Measurements from ENCODE around the gene ZBTB46. TPM values are rescaled to one million over a fixed set of nuclear protein-coding genes. Genes with fewer than 3 reads are reported as not detected.

Gene ZBTB46
- total RNA-seq, 1 experiment from 2014 or later: 1.1 TPM

- no peaks in the 10 kb centered on the region for H3K9me3 ChIP-seq (ENCODE audit: low read depth, low read length, poor library complexity, severe bottlenecking)
- no peak for DNase-seq (ENCODE audit: low spot score)
- H3K36me3 ChIP-seq (ENCODE audit: insufficient read depth, low read length, poor library complexity, severe bottlenecking): peaks cover 10% of the 10 kb centered on the region
- TF ChIP-seq CTCF (conservative IDR thresholded peaks at IDR 0.05; ENCODE audit: low read depth, low read length): no peak
- no peak for TF ChIP-seq EZH2 (IDR thresholded peaks at IDR 0.05; ENCODE audit: borderline replicate concordance, low read depth, low read length, poor library complexity, severe bottlenecking)
- no peak within 1 kb of the TSS for H3K4me3 ChIP-seq (ENCODE audit: low read depth, low read length, poor library complexity, severe bottlenecking)
- ChIA-PET POLR2A (ENCODE audit: low non-redundant PET) (interaction anchor here (0.6 kb wide), 1 partner anchor 123 kb away, joined by 3 read pairs; the partner anchor contains the start of gene HELZ2), CTCF (no interaction called here)
- no peak within 1 kb of the TSS for H3K27ac ChIP-seq (ENCODE audit: low read depth, low read length, poor library complexity, severe bottlenecking)
- intact Hi-C loops (cut with micrococcal nuclease; ENCODE audit: unreplicated experiment): no loop called here
- BruUV-seq (replicated peaks): no TSS peak
- H3K4me1 ChIP-seq (ENCODE audit: insufficient read depth, low read length, poor library complexity, severe bottlenecking): peaks cover 16% of the 10 kb centered on the region
- no peaks in the 10 kb centered on the region for H3K27me3 ChIP-seq (replicated peaks; ENCODE audit: insufficient read depth, low read depth, low read length, poor library complexity)
Measured at GRCh38 chr20:63696628-63697356, 134.3 kb downstream of the ZBTB46 start, which contains the start of gene TNFRSF6B. Gene TNFRSF6B (plus strand): TSS chr20:63696652. CDS start chr20:63696768, 116 bp downstream.

- H3K27me3 ChIP-seq (replicated peaks; ENCODE audit: insufficient read depth, low read depth, low read length, poor library complexity): no peaks in the 10 kb centered on the region
- no peaks in the 10 kb centered on the region for H3K9me3 ChIP-seq (ENCODE audit: low read depth, low read length, poor library complexity, severe bottlenecking)
- H3K27ac ChIP-seq (ENCODE audit: low read depth, low read length, poor library complexity, severe bottlenecking): no peak overlapping the region
- intact Hi-C loops (cut with micrococcal nuclease; ENCODE audit: unreplicated experiment): no loop called here
- CTCF ChIA-PET: no interaction called here
- POLR2A ChIA-PET (ENCODE audit: low non-redundant PET): interaction anchor here (0.6 kb wide), 1 partner anchor 122 kb away, joined by 3 read pairs; the partner anchor contains the start of gene HELZ2
- peaks cover 10% of the 10 kb centered on the region for H3K36me3 ChIP-seq (ENCODE audit: insufficient read depth, low read length, poor library complexity, severe bottlenecking)
- no peak overlapping the region for H3K4me3 ChIP-seq (ENCODE audit: low read depth, low read length, poor library complexity, severe bottlenecking)
- no TSS peak for BruUV-seq (replicated peaks)
- peaks cover 16% of the 10 kb centered on the region for H3K4me1 ChIP-seq (ENCODE audit: insufficient read depth, low read length, poor library complexity, severe bottlenecking)
- no peak for DNase-seq (ENCODE audit: low spot score)
- TF ChIP-seq EZH2 (IDR thresholded peaks at IDR 0.05; ENCODE audit: borderline replicate concordance, low read depth, low read length, poor library complexity, severe bottlenecking): no peak
- TF ChIP-seq CTCF (conservative IDR thresholded peaks at IDR 0.05; ENCODE audit: low read depth, low read length): no peak
Measured at GRCh38 chr20:63696306-63696627, 134.8 kb downstream of the ZBTB46 start.

GRCh38 chr20:63695424-63696305, 135.4 kb downstream of the ZBTB46 start:
- no peak for DNase-seq (ENCODE audit: low spot score)
- Histone ChIP-seq H3K27me3 (replicated peaks; ENCODE audit: insufficient read depth, low read depth, low read length, poor library complexity) (no peaks in the 10 kb centered on the region), H3K9me3 (ENCODE audit: low read depth, low read length, poor library complexity, severe bottlenecking) (no peaks in the 10 kb centered on the region), H3K4me1 (ENCODE audit: insufficient read depth, low read length, poor library complexity, severe bottlenecking) (peaks cover 16% of the 10 kb centered on the region), H3K4me3 (ENCODE audit: low read depth, low read length, poor library complexity, severe bottlenecking) (no peak overlapping the region), H3K36me3 (ENCODE audit: insufficient read depth, low read length, poor library complexity, severe bottlenecking) (peaks cover 10% of the 10 kb centered on the region), H3K27ac (ENCODE audit: low read depth, low read length, poor library complexity, severe bottlenecking) (no peak overlapping the region)
- no TSS peak for BruUV-seq (replicated peaks)
- intact Hi-C loops (cut with micrococcal nuclease; ENCODE audit: unreplicated experiment): no loop called here
- ChIA-PET CTCF (no interaction called here), POLR2A (ENCODE audit: low non-redundant PET) (interaction anchor here (0.6 kb wide), 1 partner anchor 122 kb away, joined by 3 read pairs; the partner anchor contains the start of gene HELZ2)
- TF ChIP-seq EZH2 (IDR thresholded peaks at IDR 0.05; ENCODE audit: borderline replicate concordance, low read depth, low read length, poor library complexity, severe bottlenecking): no peak
- no peak for TF ChIP-seq CTCF (conservative IDR thresholded peaks at IDR 0.05; ENCODE audit: low read depth, low read length)

Data from A673 (cell line).